ENCODE results near the gene TRAM2.

TRAM2 gene

GRCh38 chr6:52576054-52576391 is 837 bp downstream of the TRAM2 start:
- Histone ChIP-seq H3K4me3 (ENCODE audit: low read depth, low read length) (peak overlapping the region; percentile 90), H4K12ac (ENCODE audit: low read depth, low read length) (no peak overlapping the region), H3K79me2 (ENCODE audit: control insufficient read depth, insufficient read depth, low read length, poor library complexity) (peaks cover 13% of the 10 kb centered on the region)

GRCh38 chr6:52575502-52575892 is 1.4 kb downstream of the TRAM2 start:
- no peaks in the 10 kb centered on the region for H3K36me3 ChIP-seq (ENCODE audit: control insufficient read depth in 1 of 2, insufficient read depth in 2 of 2, low read length in 2 of 2)
- peaks cover 15% of the 10 kb centered on the region for H3K79me1 ChIP-seq (ENCODE audit: low read length)
- no peak overlapping the region for H2AFZ ChIP-seq (ENCODE audit: insufficient read depth, low read length, poor library complexity)
- no peak overlapping the region for H3K27ac ChIP-seq (ENCODE audit: low read depth, low read length)
- H3K4me3 ChIP-seq (ENCODE audit: low read depth, low read length), result no peak overlapping the region
- H2BK5ac ChIP-seq (ENCODE audit: low read depth, low read length, poor library complexity), result no peak overlapping the region
- no peak overlapping the region for H3K18ac ChIP-seq (ENCODE audit: low read length)
- DNase-seq, result no peak
- H3K4me2 ChIP-seq (ENCODE audit: low read length), result peak overlapping the region; percentile 79
- no peaks in the 10 kb centered on the region for H3K9me3 ChIP-seq (ENCODE audit: insufficient read depth, low read depth, low read length)
- no peak overlapping the region for H3K14ac ChIP-seq (ENCODE audit: low read length)
- H2AK5ac ChIP-seq (ENCODE audit: low read length), result no peak overlapping the region
- H2BK12ac ChIP-seq (ENCODE audit: low read length), result peak overlapping the region; percentile 15
- no peak overlapping the region for H4K12ac ChIP-seq (ENCODE audit: low read depth, low read length)
- H4K8ac ChIP-seq (ENCODE audit: low read depth, low read length), result no peak overlapping the region
- no CpG with 5 or more reads among the region's 10 CpGs for WGBS (ENCODE audit: extremely low coverage, insufficient coverage, insufficient read length)
- no peaks in the 10 kb centered on the region for H3K27me3 ChIP-seq (ENCODE audit: insufficient read depth, low read length)
- no peak overlapping the region for H4K91ac ChIP-seq (ENCODE audit: low read depth, low read length)
- H3K4me1 ChIP-seq (ENCODE audit: control insufficient read depth in 1 of 2, insufficient read depth in 2 of 2, low read length in 2 of 2), result peaks cover 34 to 46% of the 10 kb centered on the region in 2 experiments
- H3K4ac ChIP-seq (ENCODE audit: low read depth, low read length), result no peak overlapping the region
- no peak overlapping the region for H3K9ac ChIP-seq (ENCODE audit: low read length)
- H3K23ac ChIP-seq (ENCODE audit: low read length), result no peak overlapping the region
- H3K79me2 ChIP-seq (ENCODE audit: control insufficient read depth, insufficient read depth, low read length, poor library complexity), result peaks cover 13% of the 10 kb centered on the region
- H2BK120ac ChIP-seq (ENCODE audit: insufficient read depth, low read length, poor library complexity), result no peak overlapping the region

More at GRCh38 chr6:52576054-52576391, 837 bp downstream of the TRAM2 start:
- Histone ChIP-seq H3K23ac (ENCODE audit: low read length) (no peak overlapping the region), H4K8ac (ENCODE audit: low read depth, low read length) (peak overlapping the region; percentile 15), H2AK5ac (ENCODE audit: low read length) (no peak overlapping the region), H3K18ac (ENCODE audit: low read length) (no peak overlapping the region), H3K27me3 (ENCODE audit: insufficient read depth, low read length) (no peaks in the 10 kb centered on the region), H3K4me1 (ENCODE audit: control insufficient read depth in 1 of 2, insufficient read depth in 2 of 2, low read length in 2 of 2) (peaks cover 34 to 44% of the 10 kb centered on the region in 2 experiments), H2BK12ac (ENCODE audit: low read length) (no peak overlapping the region), H2BK120ac (ENCODE audit: insufficient read depth, low read length, poor library complexity) (peak overlapping the region; percentile 79), H3K4ac (ENCODE audit: low read depth, low read length) (peak overlapping the region; percentile 28), H3K14ac (ENCODE audit: low read length) (peak overlapping the region; percentile 90), H2AFZ (ENCODE audit: insufficient read depth, low read length, poor library complexity) (no peak overlapping the region), H3K4me2 (ENCODE audit: low read length) (peak overlapping the region; percentile 79), H2BK5ac (ENCODE audit: low read depth, low read length, poor library complexity) (no peak overlapping the region), H3K9me3 (ENCODE audit: insufficient read depth, low read depth, low read length) (no peaks in the 10 kb centered on the region), H3K36me3 (ENCODE audit: control insufficient read depth in 1 of 2, insufficient read depth in 2 of 2, low read length in 2 of 2) (no peaks in the 10 kb centered on the region), H3K9ac (ENCODE audit: low read length) (peak overlapping the region; percentile 90), H4K91ac (ENCODE audit: low read depth, low read length) (no peak overlapping the region), H3K79me1 (ENCODE audit: low read length) (peaks cover 15% of the 10 kb centered on the region), H3K27ac (ENCODE audit: low read depth, low read length) (no peak overlapping the region)
- no peak for DNase-seq
- WGBS (ENCODE audit: extremely low coverage, insufficient coverage, insufficient read length), result no CpG with 5 or more reads among the region's 8 CpGs

- Histone ChIP-seq H2AFZ (ENCODE audit: insufficient read depth, low read length, poor library complexity) (no peak overlapping the region), H4K91ac (ENCODE audit: low read depth, low read length) (no peak overlapping the region), H4K12ac (ENCODE audit: low read depth, low read length) (no peak overlapping the region), H2BK5ac (ENCODE audit: low read depth, low read length, poor library complexity) (no peak overlapping the region), H3K9me3 (ENCODE audit: insufficient read depth, low read depth, low read length) (no peaks in the 10 kb centered on the region), H3K4me2 (ENCODE audit: low read length) (peak overlapping the region; percentile 79), H3K23ac (ENCODE audit: low read length) (no peak overlapping the region), H3K14ac (ENCODE audit: low read length) (no peak overlapping the region), H3K4me1 (ENCODE audit: control insufficient read depth in 1 of 2, insufficient read depth in 2 of 2, low read length in 2 of 2) (peaks cover 37 to 51% of the 10 kb centered on the region in 2 experiments), H3K27ac (ENCODE audit: low read depth, low read length) (no peak overlapping the region), H3K79me1 (ENCODE audit: low read length) (peaks cover 17% of the 10 kb centered on the region), H3K27me3 (ENCODE audit: insufficient read depth, low read length) (no peaks in the 10 kb centered on the region), H2AK5ac (ENCODE audit: low read length) (no peak overlapping the region), H2BK12ac (ENCODE audit: low read length) (peak overlapping the region; percentile 15), H3K79me2 (ENCODE audit: control insufficient read depth, insufficient read depth, low read length, poor library complexity) (peaks cover 13% of the 10 kb centered on the region), H3K18ac (ENCODE audit: low read length) (no peak overlapping the region), H2BK120ac (ENCODE audit: insufficient read depth, low read length, poor library complexity) (no peak overlapping the region), H3K4ac (ENCODE audit: low read depth, low read length) (peak overlapping the region; percentile 24), H3K36me3 (ENCODE audit: control insufficient read depth in 1 of 2, insufficient read depth in 2 of 2, low read length in 2 of 2) (no peaks in the 10 kb centered on the region), H4K8ac (ENCODE audit: low read depth, low read length) (no peak overlapping the region), H3K9ac (ENCODE audit: low read length) (no peak overlapping the region), H3K4me3 (ENCODE audit: low read depth, low read length) (no peak overlapping the region)
- DNase-seq, result peak; percentile 40 to 53
- no CpG with 5 or more reads among the region's 13 CpGs for WGBS (ENCODE audit: extremely low coverage, insufficient coverage, insufficient read length)
Observed at GRCh38 chr6:52574709-52575501, 2.0 kb downstream of the TRAM2 start.

GRCh38 chr6:52573295-52573694 is 3.6 kb downstream of the TRAM2 start:
- no peaks in the 10 kb centered on the region for H3K9me3 ChIP-seq (ENCODE audit: insufficient read depth, low read depth, low read length)
- H4K12ac ChIP-seq (ENCODE audit: low read depth, low read length), result no peak overlapping the region
- peaks cover 37 to 57% of the 10 kb centered on the region in 2 experiments for H3K4me1 ChIP-seq (ENCODE audit: control insufficient read depth in 1 of 2, insufficient read depth in 2 of 2, low read length in 2 of 2)
- no peak for DNase-seq
- H3K9ac ChIP-seq (ENCODE audit: low read length), result no peak overlapping the region
- no peak overlapping the region for H2AFZ ChIP-seq (ENCODE audit: insufficient read depth, low read length, poor library complexity)
- H3K18ac ChIP-seq (ENCODE audit: low read length), result peak overlapping the region; percentile 73
- no peak overlapping the region for H2AK5ac ChIP-seq (ENCODE audit: low read length)
- no peaks in the 10 kb centered on the region for H3K36me3 ChIP-seq (ENCODE audit: control insufficient read depth in 1 of 2, insufficient read depth in 2 of 2, low read length in 2 of 2)
- peak overlapping the region; percentile 80 for H2BK12ac ChIP-seq (ENCODE audit: low read length)
- H3K27me3 ChIP-seq (ENCODE audit: insufficient read depth, low read length), result no peaks in the 10 kb centered on the region
- H2BK120ac ChIP-seq (ENCODE audit: insufficient read depth, low read length, poor library complexity), result no peak overlapping the region
- WGBS (ENCODE audit: extremely low coverage, insufficient coverage, insufficient read length), result no CpG with 5 or more reads among the region's 2 CpGs
- H4K91ac ChIP-seq (ENCODE audit: low read depth, low read length), result peak overlapping the region; percentile 57
- no peak overlapping the region for H3K14ac ChIP-seq (ENCODE audit: low read length)
- peaks cover 17% of the 10 kb centered on the region for H3K79me1 ChIP-seq (ENCODE audit: low read length)
- H3K27ac ChIP-seq (ENCODE audit: low read depth, low read length), result peak overlapping the region; percentile 36
- peak overlapping the region; percentile 45 for H4K8ac ChIP-seq (ENCODE audit: low read depth, low read length)
- H2BK5ac ChIP-seq (ENCODE audit: low read depth, low read length, poor library complexity), result no peak overlapping the region
- peak overlapping the region; percentile 33 for H3K4me2 ChIP-seq (ENCODE audit: low read length)
- no peak overlapping the region for H3K23ac ChIP-seq (ENCODE audit: low read length)
- no peak overlapping the region for H3K4me3 ChIP-seq (ENCODE audit: low read depth, low read length)
- H3K4ac ChIP-seq (ENCODE audit: low read depth, low read length), result peak overlapping the region; percentile 71
- peaks cover 13% of the 10 kb centered on the region for H3K79me2 ChIP-seq (ENCODE audit: control insufficient read depth, insufficient read depth, low read length, poor library complexity)

All from trophoblast cell (in vitro differentiated cells and primary cell).